Right lobe of liver (tissue), 4 donors: Measurements from ENCODE around the gene FARS2.

Experiments used
- POLR2A ChIP-seq: fragments of 450-650 bp; IDR thresholded peaks from one replicate; pipeline ENCODE4 v1.6.1; 2017; ENCODE audit warnings: antibody characterized with exemption, mild to moderate bottlenecking
- TF ChIP-seq, protein P1 (sequence below), 4 donors: fragments of 200-600 bp in 3 of 4; fragments of 450-650 bp in 1 of 4; IDR thresholded peaks; one replicate each; pipeline versions ENCODE4 v1.5.1 to v1.8.0; 2016 to 2022; ENCODE audit warnings: antibody characterized with exemption in 4 of 4, mild to moderate bottlenecking in 2 of 4
- donor health status: DM: no; HTN: no; CAD: no.
- donor health status: DM: no; HTN: no; CAD: no.
- donor health status: DM: no; HTN: yes; CAD: no.

DNA sequence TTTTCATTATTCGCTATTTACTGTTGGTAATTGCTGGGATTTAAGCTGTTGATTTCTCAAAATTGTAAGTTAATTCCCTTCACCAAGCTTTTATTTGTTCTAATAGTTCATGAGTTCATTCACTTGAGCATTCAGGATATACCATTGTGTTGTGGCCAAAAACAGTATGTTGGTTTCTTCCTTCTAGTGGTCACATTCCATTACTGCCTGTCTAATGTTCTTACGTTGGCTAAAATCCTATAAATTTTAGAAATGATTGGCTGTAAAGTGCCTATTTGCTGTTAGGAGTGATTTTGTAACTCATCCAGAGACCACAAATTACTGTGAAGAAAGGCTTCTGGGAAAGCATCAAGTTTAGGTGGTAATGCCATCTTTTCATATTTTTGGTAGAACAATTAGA lies 76.3 kb downstream of the FARS2 start:
- TF ChIP-seq, protein P1, sequence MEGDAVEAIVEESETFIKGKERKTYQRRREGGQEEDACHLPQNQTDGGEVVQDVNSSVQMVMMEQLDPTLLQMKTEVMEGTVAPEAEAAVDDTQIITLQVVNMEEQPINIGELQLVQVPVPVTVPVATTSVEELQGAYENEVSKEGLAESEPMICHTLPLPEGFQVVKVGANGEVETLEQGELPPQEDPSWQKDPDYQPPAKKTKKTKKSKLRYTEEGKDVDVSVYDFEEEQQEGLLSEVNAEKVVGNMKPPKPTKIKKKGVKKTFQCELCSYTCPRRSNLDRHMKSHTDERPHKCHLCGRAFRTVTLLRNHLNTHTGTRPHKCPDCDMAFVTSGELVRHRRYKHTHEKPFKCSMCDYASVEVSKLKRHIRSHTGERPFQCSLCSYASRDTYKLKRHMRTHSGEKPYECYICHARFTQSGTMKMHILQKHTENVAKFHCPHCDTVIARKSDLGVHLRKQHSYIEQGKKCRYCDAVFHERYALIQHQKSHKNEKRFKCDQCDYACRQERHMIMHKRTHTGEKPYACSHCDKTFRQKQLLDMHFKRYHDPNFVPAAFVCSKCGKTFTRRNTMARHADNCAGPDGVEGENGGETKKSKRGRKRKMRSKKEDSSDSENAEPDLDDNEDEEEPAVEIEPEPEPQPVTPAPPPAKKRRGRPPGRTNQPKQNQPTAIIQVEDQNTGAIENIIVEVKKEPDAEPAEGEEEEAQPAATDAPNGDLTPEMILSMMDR (IDR thresholded peaks at IDR 0.05): no peak
- TF ChIP-seq POLR2A: no peak
